IPS-11a (cell line): Measurements from ENCODE around the gene ZNRF3.
"Not testable (repeated sequence)": the region's sequence is repeated elsewhere in the genome, so short reads cannot be mapped to it uniquely, and the experiment has no call there.

Experiments used
- H3K4me3 ChIP-seq: one replicate; pipeline ENCODE4 v1.5.1; 2013; ENCODE audit warnings: low read depth, low read length, control low read depth

ZNRF3 gene

DNA sequence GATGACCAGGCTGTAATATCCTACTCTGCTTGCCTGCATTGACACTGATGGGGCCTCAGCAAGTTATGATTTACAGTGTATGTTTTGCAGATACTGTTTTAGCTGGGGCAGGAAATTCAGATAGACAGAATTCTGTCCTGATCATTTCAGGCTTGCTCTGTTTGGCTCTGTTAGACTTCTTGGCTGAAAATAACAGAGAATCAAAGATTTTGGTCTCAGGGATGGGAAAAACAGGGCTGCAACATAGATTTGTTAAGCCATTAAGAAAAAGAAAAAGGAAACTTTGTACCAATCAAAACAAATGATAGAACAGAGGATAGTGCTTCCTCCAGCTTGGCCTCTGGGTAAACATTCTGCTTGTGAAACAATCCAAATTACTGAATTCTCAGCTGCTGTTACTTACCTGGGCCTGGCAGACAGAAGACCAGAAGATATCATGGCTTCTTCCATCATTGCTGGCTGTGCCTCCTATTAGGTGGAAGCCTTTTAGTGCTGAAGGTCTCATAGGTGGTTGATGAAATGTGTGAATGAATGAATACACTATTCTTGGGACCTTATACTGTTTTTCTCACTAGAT is 22.0 kb downstream of the ZNRF3 start:
- H3K4me3 ChIP-seq = no peak overlapping the region

DNA sequence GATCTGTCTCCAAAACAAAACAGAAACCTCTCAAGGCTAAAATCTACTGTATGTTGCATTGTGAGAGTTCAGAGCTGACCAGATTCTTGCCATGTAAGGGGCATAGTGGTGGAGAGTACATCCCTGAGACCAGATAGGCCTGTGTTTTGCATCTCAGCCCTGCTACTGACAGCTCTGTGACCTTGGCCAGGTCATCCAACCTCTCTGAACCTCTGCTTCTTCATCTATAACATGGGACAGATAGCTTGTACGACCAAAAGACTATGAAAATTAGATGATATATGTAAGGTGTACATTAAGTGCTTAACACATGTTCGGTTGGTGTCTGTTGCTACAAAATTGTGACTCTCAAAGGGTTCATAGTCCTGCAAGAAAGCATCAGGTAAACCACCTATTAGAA is 22.9 kb downstream of the ZNRF3 start:
- H3K4me3 ChIP-seq = no peak overlapping the region

DNA sequence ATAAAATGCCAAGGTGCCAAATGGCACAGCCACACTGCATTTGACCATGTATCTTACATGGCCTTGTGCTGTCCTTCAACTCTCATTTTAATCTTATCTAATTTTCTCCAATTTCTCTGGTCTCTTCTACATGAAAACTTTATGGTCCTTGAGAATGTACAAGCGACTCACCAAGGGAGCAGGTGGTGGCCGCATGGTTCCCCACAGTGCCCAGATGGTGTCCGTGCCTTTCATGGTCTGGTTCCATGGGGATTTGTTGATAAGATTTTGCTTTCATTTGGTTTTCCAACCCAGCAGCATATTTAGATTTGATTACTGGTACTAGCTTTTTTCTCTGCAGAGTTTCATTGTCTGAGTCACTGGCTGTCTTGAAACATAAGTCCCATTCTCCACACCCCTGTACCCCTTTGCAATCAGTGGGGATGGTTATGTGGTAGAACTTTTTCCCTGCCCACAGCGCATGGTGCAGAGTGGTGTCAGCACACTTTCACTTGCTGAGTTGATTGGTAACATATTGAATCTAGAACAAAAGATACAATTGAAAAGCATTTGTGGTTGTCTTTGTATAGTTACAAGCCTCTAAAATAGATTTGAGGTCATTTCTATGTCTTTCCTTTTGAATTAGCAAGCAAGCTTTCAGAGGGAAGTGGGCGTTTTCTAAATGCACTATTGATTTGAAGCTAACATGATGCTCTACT is 24.1 kb downstream of the ZNRF3 start:
- H3K4me3 ChIP-seq = no peak overlapping the region

DNA sequence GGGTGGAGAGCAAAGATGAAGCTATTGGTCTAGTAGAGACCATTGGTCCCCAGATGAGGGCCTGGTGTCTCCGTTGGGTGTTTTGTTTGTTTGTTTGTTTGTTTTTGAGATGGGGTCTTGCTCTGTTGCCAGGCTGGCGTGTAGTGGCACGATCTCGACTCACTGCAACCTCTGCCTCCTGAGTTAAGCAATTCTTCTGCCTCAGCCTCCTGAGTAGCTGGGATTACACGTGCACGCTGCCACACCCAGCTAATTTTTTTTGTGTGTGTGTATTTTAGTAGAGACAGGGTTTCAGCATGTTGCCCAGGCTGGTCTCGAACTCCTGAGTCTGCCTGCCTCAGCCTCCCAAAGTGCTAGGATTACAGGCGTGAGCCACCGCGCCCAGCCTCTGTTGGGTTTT is 25.4 kb downstream of the ZNRF3 start:
- not testable (repeated sequence) for H3K4me3 ChIP-seq

DNA sequence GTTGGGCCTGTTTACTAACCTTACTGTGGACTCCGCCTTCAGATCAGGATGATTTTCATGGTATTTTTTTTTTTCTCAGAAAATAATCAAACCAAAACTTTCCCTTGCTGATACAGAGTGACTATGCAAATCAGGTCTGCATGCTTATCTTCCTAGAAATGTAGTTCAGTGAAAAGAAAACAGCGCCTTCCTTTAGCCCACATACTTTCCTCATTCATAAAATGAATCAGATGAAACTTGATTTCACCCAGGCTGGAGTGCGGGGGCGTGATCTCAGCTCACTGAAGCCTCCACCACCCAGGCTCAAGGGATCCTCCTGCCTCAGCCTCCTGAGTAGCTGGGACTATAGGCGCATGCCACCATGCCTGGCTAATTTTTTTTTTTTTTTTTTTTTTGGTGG is 26.0 kb downstream of the ZNRF3 start:
- no peak overlapping the region for H3K4me3 ChIP-seq

DNA sequence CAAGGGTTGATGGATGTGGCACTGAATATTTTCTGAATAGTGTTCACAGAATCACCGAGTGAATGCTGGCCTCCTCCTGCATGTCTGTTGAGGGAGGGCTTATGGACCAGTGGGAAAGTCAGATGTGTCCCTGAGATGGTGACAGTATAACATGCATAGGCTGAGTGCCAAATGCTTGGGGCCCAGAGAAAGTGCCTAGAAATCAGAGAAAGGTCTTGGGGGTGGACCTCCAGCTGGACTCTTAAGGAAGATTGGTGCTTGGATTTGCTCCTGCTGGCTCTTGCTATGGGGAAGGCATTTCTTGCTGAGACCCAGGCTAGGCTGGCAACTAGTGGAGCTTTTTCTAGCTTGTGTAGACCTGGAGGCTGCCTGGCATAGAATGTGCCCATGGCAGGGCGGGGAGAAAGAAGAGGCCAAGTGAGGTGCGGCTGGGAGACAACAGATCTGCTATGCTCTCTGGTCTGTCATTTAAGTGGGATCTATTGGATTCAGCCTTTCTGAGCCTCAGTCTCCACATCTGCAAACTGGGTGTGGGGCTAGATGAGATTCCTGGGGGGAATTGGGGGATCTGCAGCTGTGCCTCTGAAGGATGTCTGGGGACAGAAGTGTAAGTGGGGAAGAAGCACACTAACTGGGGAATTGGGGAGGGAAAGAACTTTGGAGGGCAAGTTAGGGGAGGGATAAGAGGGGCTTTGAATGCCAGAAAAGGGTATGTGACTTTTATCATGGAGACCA is 27.4 kb downstream of the ZNRF3 start:
- H3K4me3 ChIP-seq = no peak overlapping the region

DNA sequence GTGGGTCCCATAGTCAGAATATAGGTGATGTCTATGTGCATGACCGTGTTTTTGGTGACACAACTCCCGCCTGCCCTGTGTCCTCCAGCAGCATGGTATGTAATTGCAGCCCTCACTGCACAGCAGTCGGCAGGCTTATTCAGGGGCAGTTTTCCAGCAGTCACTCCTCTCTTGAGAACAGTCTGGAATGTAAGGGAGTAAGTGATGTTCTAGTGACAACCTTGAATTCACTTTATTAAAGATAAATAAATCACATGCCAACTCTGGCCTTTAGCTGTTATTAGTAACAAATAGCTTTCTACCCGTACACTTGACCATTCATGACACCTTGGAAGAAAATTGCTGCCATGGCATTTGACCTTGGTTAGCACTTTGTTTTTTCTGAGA is 27.9 kb downstream of the ZNRF3 start:
- H3K4me3 ChIP-seq = no peak overlapping the region

DNA sequence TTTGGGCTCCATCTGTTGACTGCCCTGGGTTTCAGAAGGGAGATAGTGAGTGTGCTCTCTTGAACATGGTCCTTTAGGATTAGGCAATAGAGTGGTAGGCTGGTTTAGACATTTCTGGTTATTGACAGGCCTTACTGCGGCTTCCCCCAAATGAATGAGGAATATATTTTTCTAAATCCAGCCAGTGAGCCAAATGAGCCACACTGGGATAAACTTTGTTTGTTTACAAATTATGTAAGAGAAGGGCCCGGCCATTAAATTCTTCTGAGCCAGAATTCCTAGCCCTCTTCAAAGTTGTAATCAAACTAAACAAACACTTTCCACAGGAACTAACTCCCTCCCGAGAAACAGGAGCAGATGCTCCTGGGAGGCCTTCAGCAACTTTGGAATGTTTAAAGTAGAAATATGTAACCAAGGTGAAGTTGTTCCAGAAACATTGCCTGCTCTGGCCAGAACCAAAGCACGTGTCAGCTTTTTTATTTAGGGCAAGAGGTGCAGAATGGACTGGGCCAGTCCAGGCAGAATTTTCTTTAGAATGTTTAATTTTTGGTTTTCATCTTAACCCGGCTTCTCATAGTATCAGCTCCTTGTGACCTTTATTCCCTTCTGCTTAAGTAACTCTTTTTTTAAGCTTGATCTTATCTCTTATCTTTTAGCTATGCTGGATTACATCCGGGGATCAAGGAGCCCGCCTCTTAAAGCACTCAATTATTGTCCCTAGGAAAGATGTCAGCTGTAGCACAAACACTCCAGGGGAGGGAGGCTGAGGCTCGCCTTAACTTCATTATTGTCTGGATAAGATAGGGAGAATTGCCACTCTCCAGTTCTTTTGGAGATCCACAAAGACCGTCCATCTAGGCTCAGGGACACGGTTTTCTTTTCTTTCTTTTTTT is 28.7 kb downstream of the ZNRF3 start:
- no peak overlapping the region for H3K4me3 ChIP-seq

DNA sequence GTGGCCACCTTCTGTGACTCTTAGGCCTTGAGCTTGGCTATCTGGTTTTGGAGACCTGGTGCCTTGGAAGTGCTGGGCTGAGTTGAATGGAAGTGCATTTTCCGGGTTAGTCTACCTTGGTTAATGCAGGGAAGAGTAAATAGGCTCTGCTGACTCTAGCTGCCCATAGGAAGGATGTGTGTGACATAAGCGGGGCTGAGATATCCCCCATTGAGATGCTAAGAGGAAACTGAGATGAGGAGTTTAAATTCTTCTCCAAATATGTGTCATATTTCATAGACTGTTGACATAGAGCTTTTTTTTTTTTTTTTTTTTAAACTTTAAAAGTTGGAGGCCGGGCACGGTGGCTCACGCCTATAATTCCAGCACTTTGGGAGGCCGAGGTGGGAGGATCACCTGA is 30.8 kb downstream of the ZNRF3 start:
- no peak overlapping the region for H3K4me3 ChIP-seq

DNA sequence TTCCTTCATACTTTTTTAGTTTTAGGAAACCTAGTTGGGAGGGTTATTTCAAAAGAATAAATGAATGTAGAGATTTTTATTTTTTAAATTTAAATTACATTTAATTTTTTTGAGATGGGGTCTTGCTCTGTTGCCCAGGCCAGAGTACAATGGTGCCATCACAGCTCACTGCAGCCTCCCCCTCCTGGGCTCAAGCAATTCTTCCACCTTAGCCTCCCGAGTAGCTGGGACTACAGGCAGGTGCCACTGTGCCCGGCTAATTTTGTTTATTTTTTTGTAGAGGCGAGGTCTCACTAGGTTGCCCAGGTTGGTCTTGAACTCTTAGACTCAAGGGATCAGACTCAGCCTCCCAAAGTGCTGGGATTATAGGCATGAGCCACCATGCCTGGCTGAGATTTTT is 32.6 kb downstream of the ZNRF3 start:
- no peak overlapping the region for H3K4me3 ChIP-seq

DNA sequence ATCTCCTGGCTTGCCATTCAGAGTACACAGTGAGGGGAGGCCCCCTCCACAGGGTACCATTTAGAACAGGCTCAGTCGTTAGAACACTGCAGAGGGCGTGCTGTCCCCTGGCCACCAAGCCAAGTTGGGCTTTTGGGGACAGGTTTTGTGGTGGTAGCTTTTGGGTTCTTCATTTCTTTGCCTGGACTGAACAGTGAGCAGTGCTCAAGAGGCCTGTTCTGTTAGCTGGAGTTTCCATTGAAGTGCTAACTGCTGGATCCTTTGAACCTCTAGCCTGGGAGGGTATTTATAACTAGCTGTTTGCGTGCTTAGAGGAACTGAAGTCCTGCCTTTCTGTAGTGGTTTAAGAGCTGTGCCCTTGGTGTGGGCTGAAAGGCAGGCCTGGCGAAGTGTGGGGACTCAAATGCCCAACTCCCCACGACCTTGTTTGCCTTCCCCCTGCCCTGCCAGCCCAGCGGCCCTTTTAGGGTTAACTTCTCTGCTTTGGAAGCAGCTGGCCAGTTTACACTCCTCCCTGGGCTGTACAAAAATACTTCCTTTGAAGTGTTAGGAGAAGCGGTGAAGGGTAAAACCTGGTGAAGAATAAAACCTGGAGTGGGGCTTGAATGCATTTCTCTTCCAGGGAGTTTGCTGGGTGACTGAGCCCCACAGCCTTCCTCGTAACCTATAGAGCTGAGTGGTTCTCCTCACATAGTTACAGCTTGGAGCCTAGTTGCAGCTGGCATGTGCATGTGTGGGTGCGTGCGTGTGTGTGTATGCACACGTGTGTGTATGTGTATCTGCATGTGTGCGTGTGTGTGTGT is 34.6 kb downstream of the ZNRF3 start:
- H3K4me3 ChIP-seq = no peak overlapping the region

DNA sequence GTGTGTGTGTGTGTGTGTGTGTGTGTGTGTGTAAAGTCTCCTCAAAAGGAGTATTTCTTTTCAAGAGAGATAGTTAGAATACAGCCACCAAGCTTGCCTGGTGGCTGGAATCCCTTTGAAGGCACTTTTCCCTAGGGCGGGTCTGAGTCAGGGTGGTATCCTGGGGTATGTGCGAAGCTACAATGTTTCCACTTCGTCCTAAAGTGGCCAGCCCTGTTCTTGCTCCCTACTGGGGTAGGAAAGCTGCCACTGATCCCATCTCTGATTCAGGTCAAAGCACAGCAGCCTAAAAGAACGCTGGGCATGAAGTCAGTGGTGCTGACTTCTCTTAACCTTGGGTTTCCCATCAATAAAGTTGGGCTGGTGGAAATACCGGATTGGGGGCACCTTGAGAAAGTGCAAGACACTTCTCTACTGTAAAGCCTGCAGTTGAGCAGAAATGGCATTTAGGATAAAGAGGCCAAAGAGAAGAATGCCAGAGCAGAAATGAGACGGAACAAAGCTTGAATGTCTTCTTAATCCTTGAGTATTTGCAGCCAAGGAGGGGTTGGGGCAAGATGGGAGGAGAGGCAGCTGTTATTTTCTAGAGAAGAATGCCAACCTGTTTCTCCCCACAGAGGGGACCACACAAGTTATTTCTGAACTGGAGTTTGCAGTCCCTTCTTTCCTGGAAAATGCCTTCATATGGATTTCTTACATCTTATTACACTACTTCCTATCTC is 35.3 kb downstream of the ZNRF3 start:
- no peak overlapping the region for H3K4me3 ChIP-seq

DNA sequence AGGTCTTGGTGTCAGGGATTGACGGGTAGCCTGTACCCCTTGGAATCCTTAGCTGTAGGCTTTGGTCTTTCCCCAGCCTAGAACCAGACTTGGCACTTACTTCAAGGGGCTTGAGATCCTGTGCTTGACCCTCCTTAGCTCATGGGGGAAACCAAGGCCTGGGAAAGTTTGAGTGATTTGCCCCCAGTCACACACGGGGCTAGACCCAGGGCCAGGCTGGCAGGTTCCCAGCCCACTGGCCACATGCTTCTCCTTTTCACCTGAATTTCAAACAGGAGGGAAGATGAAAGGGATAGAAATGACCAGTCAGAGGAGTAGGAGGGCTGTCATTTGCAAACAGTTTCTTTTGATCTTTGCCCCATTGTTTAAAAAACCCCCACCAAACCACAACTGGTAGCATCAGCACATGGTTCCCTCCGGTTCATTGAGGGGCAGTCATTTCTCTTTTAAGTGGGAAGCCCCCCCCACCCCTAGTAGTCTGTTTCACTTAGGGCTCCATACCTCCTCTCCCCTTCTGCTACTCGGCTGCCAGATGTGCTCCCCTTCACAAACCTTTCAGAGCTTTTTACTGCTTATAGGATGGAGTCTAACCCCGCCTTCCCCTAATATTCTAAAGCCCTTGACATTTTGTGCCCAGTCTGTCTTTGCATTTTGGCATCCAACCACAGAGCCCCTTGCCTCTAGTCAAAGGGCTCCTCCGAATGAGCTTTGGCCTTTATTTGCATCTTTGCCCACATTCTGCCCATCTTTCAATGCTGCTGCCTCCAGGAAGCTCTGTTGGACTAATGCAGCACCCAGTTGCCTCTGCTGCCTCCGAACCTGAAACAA is 37.6 kb downstream of the ZNRF3 start:
- H3K4me3 ChIP-seq = no peak overlapping the region

DNA sequence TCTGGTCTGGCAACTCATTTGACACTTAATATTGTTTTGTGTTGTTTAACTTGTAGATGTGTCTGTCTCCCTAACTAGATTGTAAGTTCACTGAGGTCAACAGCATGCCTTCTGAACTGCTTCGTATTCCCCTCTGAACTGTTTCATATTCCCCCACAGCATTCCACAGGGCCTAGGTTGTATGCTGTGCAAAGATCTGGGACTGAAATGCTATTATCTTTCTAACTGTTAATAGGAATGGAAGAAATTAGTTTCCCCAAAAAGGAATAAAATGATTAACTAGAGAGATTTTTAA is 38.2 kb downstream of the ZNRF3 start:
- no peak overlapping the region for H3K4me3 ChIP-seq

DNA sequence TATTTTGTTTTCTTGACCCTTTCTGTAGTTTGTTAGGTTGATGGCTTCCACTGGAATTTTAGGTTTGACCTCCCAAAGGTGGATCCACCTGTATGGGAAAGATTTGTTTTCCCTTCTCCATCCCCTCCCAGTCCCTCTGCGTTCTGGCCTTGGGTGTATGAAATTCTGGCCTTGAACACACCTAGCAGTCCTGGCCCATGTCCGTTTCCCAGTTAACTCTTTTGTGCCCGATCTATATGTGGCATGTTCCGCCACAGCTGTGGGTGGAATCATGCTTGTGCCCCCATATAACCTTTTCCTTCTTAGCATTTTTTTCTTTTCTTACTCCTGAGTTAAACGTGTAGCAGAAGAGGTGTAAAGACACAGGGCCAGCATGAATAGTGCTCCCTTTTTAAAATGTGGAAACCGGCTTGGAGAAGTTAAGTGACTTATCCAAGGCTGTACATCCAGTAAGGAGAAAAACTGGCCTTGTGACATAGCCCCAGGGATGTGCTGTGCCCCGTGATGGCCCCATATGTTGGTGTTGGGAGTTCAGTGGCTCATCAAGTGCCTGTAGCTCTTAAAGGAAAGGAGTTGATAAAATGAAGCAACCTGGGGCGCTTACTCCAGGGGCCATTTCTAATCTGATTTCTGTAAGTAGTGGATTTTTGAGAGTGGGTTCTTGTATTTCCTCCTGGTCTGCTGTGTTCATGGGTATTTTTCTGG is 39.3 kb downstream of the ZNRF3 start:
- no peak overlapping the region for H3K4me3 ChIP-seq

DNA sequence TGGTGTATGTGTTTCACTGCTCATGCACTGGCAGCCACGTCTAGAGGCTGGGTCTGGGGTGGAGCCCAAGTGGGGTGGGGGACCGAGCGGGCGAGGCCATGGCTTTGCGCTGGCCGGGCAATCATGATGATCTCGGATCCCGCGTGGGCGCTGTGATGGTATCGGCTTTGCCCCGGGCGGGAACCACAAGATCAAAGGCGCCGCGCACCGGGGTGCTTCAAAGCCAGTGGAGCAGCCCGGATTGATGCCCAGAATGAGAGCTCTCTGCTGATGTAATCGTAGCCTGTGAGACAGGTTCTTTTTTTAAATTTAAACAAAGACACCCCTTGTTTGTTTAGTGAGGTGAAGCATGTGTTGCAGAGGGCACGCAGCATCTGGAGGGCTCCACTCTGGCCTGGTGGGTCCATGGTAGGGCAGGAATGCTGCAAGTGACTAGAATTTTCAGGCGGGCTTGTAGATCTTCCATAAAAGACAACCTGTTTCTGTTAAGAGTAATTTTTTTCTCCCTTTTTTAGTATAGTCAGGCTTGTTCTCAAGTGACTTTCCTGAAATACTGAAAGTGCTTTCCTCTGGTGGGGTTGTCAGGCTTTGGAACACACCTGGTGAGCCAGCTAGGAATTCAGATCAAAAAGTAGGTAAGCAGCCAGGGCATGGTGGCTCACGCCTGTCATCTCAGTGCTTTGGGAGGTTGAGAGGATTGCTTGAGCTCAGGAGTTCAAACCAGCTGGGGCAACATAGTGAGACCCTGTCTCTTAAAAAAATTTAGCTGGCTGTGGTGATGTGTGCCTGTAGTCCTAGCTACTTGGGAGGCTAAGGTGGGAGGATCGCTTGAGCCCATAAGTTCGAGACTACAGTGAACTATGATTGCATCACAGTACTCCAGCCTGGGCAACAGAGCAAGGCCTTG is 40.7 kb downstream of the ZNRF3 start:
- H3K4me3 ChIP-seq = no peak overlapping the region

DNA sequence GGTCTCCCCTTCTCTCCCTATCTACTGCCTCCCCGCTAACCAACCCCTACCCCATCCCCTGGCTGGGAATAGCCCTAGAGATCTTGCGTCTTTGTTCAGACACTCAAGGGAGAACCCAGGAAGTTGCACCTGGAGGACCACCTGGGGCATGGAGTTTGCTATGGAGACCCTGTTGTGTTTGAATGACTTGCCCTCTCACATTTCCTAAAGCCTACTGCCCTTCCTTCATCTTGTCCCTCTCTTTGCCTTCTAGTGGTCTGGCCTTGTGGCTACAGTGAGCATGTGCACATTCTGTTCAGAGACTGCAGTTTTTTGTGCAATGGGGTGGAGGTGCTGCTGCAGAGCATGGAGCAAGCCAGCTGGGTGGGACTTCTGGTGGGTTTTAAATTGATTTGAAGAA is 42.5 kb downstream of the ZNRF3 start:
- no peak overlapping the region for H3K4me3 ChIP-seq

DNA sequence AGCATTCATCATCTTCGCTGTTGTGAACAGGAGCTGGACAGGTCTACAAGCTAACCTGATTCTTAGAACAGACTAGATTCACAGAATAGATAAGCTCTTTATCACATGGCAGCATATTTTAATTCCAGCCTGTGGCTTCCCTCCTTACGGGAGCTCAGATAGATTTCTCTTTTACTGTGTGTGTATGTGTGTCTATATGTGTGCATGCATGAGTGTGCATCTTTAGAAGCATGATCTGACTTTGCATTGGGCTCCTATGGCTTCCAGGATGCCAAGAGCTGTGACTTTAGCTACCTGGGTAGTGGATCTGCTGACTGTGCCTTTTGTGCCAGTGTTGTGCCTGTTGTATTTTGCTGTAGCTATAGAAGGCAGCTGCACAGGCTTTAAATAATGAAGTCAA is 44.3 kb downstream of the ZNRF3 start:
- H3K4me3 ChIP-seq = no peak overlapping the region
